GM21528 (cell line): ENCODE data around the gene SIGMAR1.

Source experiments
- ATAC-seq: cut with Tn5 transposase; IDR thresholded peaks from one replicate; pipeline ENCODE4 v1.9.1; 2021; ENCODE audit warnings: mild to moderate bottlenecking, moderate library complexity; ENCODE audit not compliant: unreplicated experiment, low FRiP score

SIGMAR1 gene

DNA sequence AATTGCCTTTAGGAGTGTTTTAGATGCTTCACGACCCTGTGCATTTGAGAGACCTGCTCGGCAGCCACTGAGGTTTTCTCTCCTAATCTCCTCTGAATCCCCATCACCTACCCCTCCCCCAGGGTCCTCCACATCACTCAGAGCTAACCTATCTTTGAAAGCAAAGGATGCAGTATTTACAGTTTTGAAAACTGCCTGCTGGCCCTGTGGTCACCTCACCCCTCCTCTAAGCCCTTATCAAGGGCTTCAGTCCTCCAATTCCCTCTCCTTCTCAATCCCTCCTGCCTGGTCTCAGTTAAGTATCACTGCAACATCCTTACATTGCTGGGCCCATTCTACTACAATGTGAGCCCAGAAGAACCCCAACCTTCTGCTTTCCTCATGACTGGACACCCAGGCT, 30.3 kb downstream of the SIGMAR1 start:
- ATAC-seq, result no peak

DNA sequence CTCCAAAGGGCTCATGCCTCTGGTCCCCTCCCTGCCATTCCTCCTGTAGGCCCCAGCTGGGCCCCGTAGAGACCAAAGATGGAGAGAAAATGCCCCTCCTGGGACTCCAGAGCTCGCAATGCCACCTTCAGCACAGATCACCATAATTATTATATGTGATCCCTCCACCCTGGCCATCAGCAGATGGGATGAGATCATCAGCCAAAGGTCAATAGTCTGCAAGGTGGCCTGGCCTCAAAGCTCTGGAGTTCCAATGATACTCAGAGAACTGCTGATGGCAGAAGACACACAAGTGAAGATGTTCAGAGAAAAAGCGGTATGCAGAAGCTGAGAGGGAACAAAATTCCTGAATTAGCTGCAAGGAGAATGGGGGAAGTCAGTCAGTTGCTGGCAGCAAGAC, 30.7 kb downstream of the SIGMAR1 start:
- no peak for ATAC-seq

DNA sequence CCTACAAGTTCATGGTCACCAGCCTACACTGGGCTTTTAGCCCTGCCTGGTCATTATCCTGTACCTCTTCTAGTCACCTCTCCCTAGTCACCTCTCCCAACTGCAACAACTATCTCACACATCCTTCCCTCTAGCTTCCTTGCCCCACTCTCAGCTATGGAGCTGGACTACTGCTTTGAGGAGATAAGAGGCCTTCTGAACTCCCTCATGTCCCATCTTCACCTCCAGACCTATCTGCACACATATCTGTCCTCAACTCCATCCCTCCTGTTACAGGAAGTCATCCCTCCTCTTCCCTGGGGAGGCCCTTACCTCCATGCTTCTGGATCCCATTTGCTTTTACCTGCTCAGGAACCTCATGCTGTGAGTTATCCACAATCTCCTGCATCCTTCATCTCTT, 31.4 kb downstream of the SIGMAR1 start:
- ATAC-seq, result no peak

GRCh38 chr9:34603610-34604231, 33.9 kb downstream of the SIGMAR1 start:
- ATAC-seq, result no peak

- ATAC-seq, result no peak
These were observed 35.5 kb downstream of the SIGMAR1 start for GRCh38 chr9:34601937-34602573.

DNA sequence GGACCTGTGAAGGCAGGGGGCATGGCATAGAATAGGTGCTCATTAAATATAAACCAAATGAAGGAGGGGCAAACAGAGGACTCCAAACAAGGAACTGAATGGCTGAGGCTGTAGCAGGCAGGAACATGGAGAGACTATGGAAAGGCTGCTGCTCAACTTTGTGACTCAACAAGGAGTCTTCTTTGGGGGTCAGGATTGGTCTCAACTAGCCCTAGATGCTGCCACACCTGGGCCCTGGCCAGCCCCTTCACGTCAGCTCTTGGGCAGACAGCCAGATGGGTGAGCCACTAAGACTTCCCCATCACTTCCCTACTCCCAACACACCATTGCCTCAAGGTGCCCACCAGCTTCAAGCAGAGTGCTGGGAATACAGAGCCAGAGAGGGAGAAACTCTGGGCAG, 36.7 kb downstream of the SIGMAR1 start:
- no peak for ATAC-seq

DNA sequence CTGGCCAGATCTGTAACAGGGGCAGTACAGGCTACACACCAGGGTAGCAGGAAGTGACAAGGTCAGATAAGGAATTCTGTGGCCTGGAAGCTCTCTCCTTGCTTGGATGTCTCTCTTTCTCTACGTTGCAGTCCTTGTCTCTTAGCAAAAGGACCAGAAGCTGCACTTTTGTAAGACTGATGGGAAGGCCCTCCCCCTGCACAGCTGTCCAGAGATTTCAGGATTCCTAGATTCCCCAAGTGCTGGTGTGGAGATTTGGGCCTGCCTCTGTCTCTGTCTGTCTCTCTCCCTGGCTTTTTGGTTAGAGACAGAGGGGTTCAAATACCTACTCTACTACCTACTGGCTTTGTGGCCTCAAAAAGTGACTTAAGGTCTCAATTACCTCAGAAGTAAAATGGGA, 38.0 kb downstream of the SIGMAR1 start:
- ATAC-seq, result no peak

DNA sequence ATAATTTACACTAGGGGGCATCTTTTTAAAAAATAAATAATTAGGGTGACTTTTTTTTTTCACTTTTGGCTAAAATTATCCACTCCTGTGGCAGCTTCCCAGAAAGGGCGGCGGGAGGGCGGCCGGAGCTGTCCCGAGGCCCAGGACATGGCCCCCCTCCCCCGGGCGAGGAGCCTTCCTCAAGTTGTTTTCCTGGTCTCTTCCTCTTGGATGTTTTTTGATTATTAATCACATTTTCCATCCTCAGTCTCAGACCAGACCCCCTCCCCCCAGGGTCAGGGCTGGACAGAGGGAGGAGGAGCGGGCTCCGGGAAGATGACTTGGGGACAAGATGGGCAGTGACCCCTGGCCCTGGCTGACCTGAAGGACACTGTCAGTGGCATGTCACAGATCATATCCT, 43.4 kb downstream of the SIGMAR1 start:
- no peak for ATAC-seq

GRCh38 chr9:34592895-34593601, 44.5 kb downstream of the SIGMAR1 start:
- ATAC-seq, result no peak

DNA sequence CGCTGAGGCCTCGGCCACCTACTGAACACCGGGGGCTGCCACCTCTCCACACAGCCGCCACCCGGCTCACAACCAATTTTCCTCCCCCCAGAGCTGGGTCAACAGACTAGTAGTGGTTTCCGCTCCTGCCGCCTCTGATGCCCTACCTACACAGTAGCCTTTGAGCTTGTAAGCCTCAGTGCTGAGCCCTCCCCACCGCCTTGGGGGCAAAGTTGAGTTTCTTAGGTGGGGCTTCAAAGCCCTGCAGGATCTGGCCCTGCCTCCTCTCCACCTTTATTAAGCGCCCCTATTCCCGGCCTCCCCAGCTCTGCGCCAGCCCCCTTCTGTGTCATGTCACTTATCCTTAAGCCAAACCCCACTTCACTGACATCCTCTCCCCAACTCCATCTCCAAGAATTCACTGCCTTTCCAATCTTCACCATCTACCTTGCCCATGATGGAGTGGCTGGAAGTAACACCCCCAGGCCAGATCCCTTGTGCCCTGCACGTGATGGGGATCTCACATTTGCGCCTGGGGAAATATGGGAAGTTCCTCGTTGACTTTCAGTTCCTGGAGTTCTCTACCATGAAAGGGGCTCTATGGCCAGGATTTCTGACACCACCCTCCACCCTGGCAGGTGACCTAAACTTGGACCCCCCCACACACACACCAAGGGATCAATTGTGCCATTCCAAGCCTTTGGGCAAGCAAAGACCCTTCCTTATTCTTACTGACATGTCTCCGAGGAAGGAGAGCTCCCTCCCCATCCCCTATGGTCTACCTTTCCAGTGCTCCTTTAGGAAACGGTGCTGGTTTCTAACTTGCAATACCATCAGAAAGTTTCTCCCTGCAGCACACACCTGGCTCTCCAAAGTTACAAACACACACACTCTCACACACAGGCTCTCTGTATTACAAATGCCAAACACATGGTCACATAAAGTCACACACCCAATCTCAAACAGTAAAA, 45.4 kb downstream of the SIGMAR1 start:
- no peak for ATAC-seq

DNA sequence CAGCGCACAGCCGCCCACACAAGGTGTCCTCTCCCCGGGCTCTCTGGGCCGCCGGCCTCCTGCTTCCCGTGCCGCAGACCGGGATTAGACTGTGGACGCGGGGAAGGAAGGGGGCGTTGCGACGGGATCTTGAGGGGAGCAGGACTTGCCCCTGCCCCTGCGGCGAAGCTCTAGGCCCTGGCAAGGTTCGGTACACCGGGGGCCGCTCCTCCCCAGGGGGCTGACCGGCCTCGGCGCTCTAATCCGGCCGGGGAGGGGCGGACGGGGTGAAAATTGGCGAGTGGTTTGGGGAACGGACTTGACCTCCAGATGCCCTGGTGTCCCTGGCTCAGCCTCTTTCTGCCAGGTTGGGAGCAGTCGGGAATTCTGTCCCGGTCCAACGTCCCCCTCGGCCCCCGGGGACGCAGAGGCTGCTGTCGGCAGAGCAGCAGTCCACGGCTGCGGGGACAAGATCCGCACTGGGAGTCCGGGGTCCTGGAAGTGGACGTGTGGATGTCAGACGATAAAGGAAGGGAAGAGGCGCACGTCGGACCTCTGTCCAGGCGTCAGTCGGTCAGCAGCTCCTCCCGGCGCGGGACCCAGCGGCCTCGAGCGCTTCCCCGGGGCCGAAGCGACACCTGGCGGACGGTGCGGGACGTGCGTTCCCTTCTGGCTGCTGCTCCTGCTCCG, 46.2 kb downstream of the SIGMAR1 start:
- ATAC-seq, result peak; percentile 55

DNA sequence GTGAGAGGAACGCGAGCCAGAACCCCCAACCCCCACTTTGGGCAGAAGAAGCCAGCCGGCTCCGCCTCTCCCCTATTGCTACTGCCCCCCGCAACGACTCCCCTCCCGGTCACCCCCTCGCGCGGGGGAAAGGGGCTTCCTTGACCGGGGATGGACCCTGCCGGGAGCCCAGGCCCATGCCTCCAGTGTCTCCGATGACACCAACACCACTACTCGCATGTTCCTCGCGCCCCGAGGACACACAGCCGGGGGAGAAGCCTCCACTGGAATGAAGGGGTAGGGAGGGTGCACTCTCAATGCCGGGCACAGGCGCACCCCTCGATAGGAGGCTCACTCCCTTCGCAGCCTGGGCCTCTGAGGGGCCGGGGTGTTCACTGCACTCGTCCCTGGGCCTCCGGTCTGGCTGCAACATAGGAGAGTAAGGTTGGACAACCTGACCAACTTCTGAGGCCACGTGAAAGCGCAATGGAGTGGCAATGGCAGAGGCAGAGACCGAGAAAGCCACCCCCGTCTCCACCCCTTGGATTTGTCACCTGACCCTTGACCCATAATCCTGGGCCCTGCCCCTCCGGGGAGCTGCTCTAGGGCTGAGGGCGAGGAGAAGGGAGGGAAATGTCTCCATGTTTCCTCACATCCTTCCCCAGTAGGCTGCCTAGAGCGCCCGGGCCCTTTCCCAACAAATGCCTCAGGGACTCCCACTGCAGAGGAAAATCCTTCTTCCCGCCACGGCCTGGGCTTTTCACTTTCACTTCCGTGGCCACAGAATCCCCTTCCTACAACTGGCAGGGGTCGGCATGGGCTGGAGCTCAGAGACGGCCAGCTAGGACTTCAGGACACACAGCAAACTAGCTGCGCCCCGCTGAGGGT, 47.0 kb downstream of the SIGMAR1 start:
- no peak for ATAC-seq

DNA sequence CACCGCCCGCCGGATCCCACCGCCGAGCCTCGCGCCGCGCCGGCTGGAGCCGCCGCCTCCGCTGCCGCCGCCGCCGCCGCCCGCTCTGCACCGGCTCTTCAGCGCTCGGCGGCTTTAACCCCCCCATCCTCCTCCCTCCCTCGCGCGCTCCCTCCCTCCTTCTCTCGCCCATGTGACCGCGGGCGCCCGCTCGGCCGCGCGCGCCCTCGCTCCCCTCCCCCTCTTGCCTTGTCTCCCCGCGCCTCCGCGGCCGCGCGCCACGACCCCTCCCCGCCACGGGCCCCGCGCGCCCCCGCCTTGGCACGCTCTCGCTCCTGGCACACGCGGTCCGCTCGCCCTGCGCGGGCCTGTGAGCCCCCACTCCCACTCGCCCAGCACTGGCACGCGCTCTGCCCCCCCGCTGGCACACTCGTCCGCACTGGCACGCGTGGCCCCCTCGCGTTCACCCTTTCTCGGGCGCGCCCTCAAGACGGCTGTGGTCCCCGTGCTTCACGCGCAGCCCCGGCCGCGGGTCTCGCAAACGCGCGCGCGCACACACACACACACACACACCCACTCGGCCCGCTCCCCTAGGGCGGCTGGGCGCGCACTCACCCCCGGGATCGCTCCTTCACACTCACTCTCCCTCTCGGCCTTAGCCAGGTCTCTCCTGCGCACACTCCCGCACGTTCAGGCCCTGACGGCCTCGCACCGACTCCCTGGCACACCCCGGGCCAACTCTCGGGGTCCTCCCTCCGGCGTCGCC, 47.8 kb downstream of the SIGMAR1 start, which contains the start of gene CNTFR:
Gene CNTFR (minus strand): TSS at position 89 of the 745 bp plus-strand sequence. CDS start 20,743 bp downstream, outside the sequence.
- ATAC-seq, result no peak

DNA sequence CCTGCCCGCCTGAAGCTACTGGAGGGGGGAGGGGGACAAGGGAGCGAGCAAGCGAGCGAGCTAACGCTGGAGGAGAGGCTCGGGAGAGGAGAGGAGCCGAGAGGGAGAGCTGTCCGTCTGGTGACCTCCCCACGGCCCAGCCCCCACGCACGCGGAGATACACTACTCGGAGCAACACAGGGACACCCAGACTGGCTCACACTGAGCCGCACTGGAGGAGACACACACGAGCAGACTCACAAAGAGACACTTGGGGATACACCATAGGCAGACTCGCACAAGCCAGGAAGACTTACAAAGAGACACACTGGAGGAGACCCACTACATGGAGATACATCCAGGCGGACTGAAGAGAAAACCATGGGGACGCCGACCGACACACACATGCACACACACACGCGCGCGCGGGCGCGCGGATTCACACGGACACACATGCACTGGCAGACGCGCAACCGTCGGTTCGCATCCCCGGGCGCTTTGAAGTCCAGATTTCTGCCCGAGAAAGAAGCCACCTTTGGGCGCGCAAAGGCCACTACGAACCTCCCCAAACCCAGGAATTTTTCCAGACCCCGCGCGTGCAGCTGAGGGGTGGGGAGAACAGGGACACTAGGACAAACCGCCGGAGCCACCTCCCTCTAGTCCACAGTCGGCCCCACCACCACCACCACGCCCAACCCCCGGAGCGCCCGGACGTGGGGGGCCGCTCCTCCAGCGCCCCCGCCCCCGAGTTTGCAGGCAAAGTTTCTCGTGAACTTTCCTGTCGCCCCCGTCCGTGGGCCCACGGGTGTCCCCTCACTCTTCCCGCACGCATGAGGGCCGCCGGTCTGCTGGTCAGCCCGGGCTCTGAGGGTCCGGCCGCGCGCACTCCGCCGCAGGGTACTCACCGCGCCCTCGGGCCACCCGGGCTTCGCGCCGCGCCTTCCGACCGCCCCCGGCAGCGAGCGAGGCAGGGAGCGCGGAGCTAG, 48.6 kb downstream of the SIGMAR1 start:
- no peak for ATAC-seq

DNA sequence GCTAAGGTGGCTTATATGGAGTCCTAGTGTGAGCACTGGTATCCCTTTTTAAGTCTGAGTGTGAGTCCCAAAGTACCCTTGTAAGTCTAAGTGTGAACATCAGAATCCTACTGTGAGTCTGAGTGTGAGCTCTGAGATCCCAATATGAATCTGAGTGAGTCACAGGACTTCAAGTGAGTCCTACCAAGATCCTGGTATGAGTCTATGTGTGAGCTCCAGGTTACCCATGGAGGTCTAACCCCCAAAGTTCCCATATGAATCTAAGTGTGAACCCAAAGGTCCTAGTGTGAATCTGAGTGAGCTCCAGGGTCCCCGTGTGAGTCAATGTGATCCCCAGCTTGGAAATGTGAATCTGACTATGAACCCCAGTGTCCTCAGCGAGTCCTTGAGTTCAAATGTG, 50.3 kb downstream of the SIGMAR1 start:
- no peak for ATAC-seq

- no peak for ATAC-seq
These were observed 51.5 kb downstream of the SIGMAR1 start for GRCh38 chr9:34585946-34586669.

GRCh38 chr9:34584970-34585369, 52.6 kb downstream of the SIGMAR1 start:
- ATAC-seq, result no peak
